Left ventricle myocardium inferior (tissue), 1 donor: ENCODE data around the gene NAT9. TPM values are rescaled to one million over a fixed set of nuclear protein-coding genes. Genes with fewer than 3 reads are reported as not detected.

ENCODE experiments used
- DNase-seq: peaks from one replicate; pipeline ENCODE4 v3.0.0-alpha.2; 2020
- H3K27ac ChIP-seq: fragments of 200-600 bp; replicated peaks from 2 replicates; pipeline ENCODE4 v1.8.0; 2021
- H3K27me3 ChIP-seq: fragments of 200-600 bp; 2 replicates; pipeline ENCODE4 v1.8.0; 2021; ENCODE audit warnings: low read depth
- H3K36me3 ChIP-seq: fragments of 200-600 bp; 2 replicates; pipeline ENCODE4 v1.8.0; 2021
- H3K4me1 ChIP-seq: fragments of 200-600 bp; 2 replicates; pipeline ENCODE4 v1.8.0; 2021
- H3K4me3 ChIP-seq: fragments of 200-600 bp; 2 replicates; pipeline ENCODE4 v1.8.0; 2021; ENCODE audit warnings: mild to moderate bottlenecking, moderate library complexity
- H3K9me3 ChIP-seq: fragments of 200-600 bp; replicated peaks from 2 replicates; pipeline ENCODE4 v1.8.0; 2021
- CTCF ChIP-seq: fragments of 200-600 bp; IDR thresholded peaks from 2 replicates; pipeline ENCODE4 v1.8.0; 2021; ENCODE audit warnings: antibody characterized with exemption, mild to moderate bottlenecking, borderline replicate concordance
- intact Hi-C: fragments of 100-400 bp; cut with micrococcal nuclease; formaldehyde crosslinking; loops from one replicate; pipeline ENCODE4 v1.11.0; 2022
- total RNA-seq: library from RNA; stranded (reverse); fragmentation: NEBNext Ultra II Directional; extraction: Animal tissue kit (Norgen Biotek cat#: 25700); gene quantifications from one replicate; pipeline ENCODE4 v1.2.1, GENCODE V29; 2021
- donor health status: DM: no; HTN: yes; CAD: no; lungs with severe emphysema.

Gene NAT9
- total RNA-seq, 1 donor from 2014 or later, result 18.6 TPM

- no peaks in the 10 kb centered on the region for H3K9me3 ChIP-seq
- TF ChIP-seq CTCF, result no peak
- DNase-seq, result no peak
- H3K27me3 ChIP-seq, result no peaks in the 10 kb centered on the region
- no peak overlapping the region for H3K4me3 ChIP-seq
- H3K36me3 ChIP-seq, result no peaks in the 10 kb centered on the region
- no peak overlapping the region for H3K27ac ChIP-seq
- intact Hi-C loops, result no loop called here
- peaks cover 51% of the 10 kb centered on the region for H3K4me1 ChIP-seq
These were observed 34.7 kb upstream of the NAT9 start for GRCh38 chr17:74810699-74811485.

GRCh38 chr17:74808714-74809430 lies 32.7 kb upstream of the NAT9 start:
- Histone ChIP-seq H3K4me3 (no peak overlapping the region), H3K27ac (no peak overlapping the region), H3K36me3 (no peaks in the 10 kb centered on the region), H3K9me3 (no peaks in the 10 kb centered on the region), H3K4me1 (peaks cover 46% of the 10 kb centered on the region), H3K27me3 (no peaks in the 10 kb centered on the region)
- intact Hi-C loops, result no loop called here
- DNase-seq, result no peak
- no peak for TF ChIP-seq CTCF

GRCh38 chr17:74807925-74808324 lies 31.8 kb upstream of the NAT9 start:
- Histone ChIP-seq H3K36me3 (peaks cover 2% of the 10 kb centered on the region), H3K4me3 (no peak overlapping the region), H3K27ac (no peak overlapping the region), H3K27me3 (no peaks in the 10 kb centered on the region), H3K9me3 (no peaks in the 10 kb centered on the region), H3K4me1 (peaks cover 37% of the 10 kb centered on the region)
- no peak for TF ChIP-seq CTCF
- intact Hi-C loops, result no loop called here
- no peak for DNase-seq

GRCh38 chr17:74807441-74807840 lies 31.3 kb upstream of the NAT9 start:
- Histone ChIP-seq H3K4me1 (peaks cover 33% of the 10 kb centered on the region), H3K27me3 (no peaks in the 10 kb centered on the region), H3K4me3 (no peak overlapping the region), H3K36me3 (peaks cover 3% of the 10 kb centered on the region), H3K27ac (no peak overlapping the region), H3K9me3 (no peaks in the 10 kb centered on the region)
- no peak for TF ChIP-seq CTCF
- DNase-seq, result no peak
- intact Hi-C loops, result no loop called here

GRCh38 chr17:74806334-74806733 lies 30.2 kb upstream of the NAT9 start:
- Histone ChIP-seq H3K36me3 (peaks cover 7% of the 10 kb centered on the region), H3K27me3 (no peaks in the 10 kb centered on the region), H3K9me3 (no peaks in the 10 kb centered on the region), H3K27ac (no peak overlapping the region), H3K4me3 (no peak overlapping the region), H3K4me1 (peaks cover 22% of the 10 kb centered on the region)
- intact Hi-C loops, result no loop called here
- no peak for DNase-seq
- TF ChIP-seq CTCF, result no peak
